ENCODE data around the gene C9orf72. TPM values are rescaled to one million over a fixed set of nuclear protein-coding genes. Genes with fewer than 3 reads are reported as not detected.

C9orf72 gene
- total and polyA plus RNA-seq, 2 of the 4 experiments (the other 2 are of a cell fraction), result 2.0 to 3.4 TPM

- no peak for ATAC-seq (ENCODE audit: low read depth)
- Histone ChIP-seq H4K91ac (ENCODE audit: insufficient read depth, low read depth, low read length) (no peak overlapping the region), H3K4me1 (ENCODE audit: control insufficient read depth, insufficient read depth, low read length) (peaks cover 11% of the 10 kb centered on the region), H3K14ac (replicated peaks; ENCODE audit: low read depth, low read length) (no peak overlapping the region), H2BK20ac (ENCODE audit: low read depth, low read length) (no peak overlapping the region), H3K56ac (ENCODE audit: extremely low read depth, insufficient read depth, low read length) (no peak overlapping the region), H4K20me1 (ENCODE audit: insufficient read depth, low read length) (no peaks in the 10 kb centered on the region), H2BK5ac (ENCODE audit: low read depth, low read length, poor library complexity, severe bottlenecking) (no peak overlapping the region), H3K9me3 (ENCODE audit: control insufficient read depth, insufficient read depth, low read length) (no peaks in the 10 kb centered on the region), H2AK5ac (ENCODE audit: low read depth, low read length) (no peak overlapping the region), H4K8ac (ENCODE audit: low read depth in 2 of 2, low read length in 2 of 2) (no peak overlapping the region), H3K4ac (ENCODE audit: low read depth, low read length) (no peak overlapping the region), H3K27ac (ENCODE audit: insufficient read depth, low read length) (no peak overlapping the region), H2BK15ac (ENCODE audit: low read depth, low read length) (no peak overlapping the region), H2BK120ac (ENCODE audit: low read depth, low read length) (no peak overlapping the region), H4K5ac (ENCODE audit: low read depth, low read length) (no peak overlapping the region), H3K36me3 (ENCODE audit: control insufficient read depth, insufficient read depth, low read length) (no peaks in the 10 kb centered on the region), H3K9me1 (ENCODE audit: insufficient read depth, low read length) (peaks cover 6% of the 10 kb centered on the region; the same call in 1 of the 2 replicates), H3K4me3 (ENCODE audit: insufficient read depth, low read depth, low read length) (no peak overlapping the region), H3K27me3 (ENCODE audit: control insufficient read depth, insufficient read depth, low read length) (no peaks in the 10 kb centered on the region), H3K18ac (ENCODE audit: low read depth, low read length) (no peak overlapping the region), H3K4me2 (ENCODE audit: low read depth, low read length) (no peak overlapping the region), H2AK9ac (replicated peaks; ENCODE audit: low read depth, low read length, poor library complexity) (no peak overlapping the region), H2AFZ (replicated peaks; ENCODE audit: low read length, poor library complexity) (no peak overlapping the region), H3K79me1 (ENCODE audit: low read depth in 1 of 2, low read length in 2 of 2) (no peaks in the 10 kb centered on the region), H3K9ac (ENCODE audit: low read depth, low read length) (no peak overlapping the region), H3K23ac (ENCODE audit: low read depth, low read length) (no peak overlapping the region)
- no CpG with 5 or more reads among the region's 4 CpGs for WGBS, 2 experiments (ENCODE audit: extremely low coverage in 2 of 2, insufficient read length in 1 of 2)
- TF ChIP-seq CHD1 (IDR thresholded peaks at IDR 0.05; ENCODE audit: low read depth, low read length), result no peak
- no peak for TF ChIP-seq USF2 (IDR thresholded peaks at IDR 0.05; ENCODE audit: low read depth, low read length)
- TF ChIP-seq CEBPB (IDR thresholded peaks at IDR 0.05; ENCODE audit: low read depth, low read length), result no peak
- no peak for TF ChIP-seq SMC3 (IDR thresholded peaks at IDR 0.05; ENCODE audit: low read depth, low read length)
- TF ChIP-seq RCOR1 (IDR thresholded peaks at IDR 0.05; ENCODE audit: insufficient replicate concordance, low read length), result no peak
- no peak for TF ChIP-seq ELK1 (IDR thresholded peaks at IDR 0.05; ENCODE audit: borderline replicate concordance, low read depth, low read length)
- TF ChIP-seq MAFK (IDR thresholded peaks at IDR 0.05; ENCODE audit: low read depth, low read length), result no peak
- TF ChIP-seq BHLHE40 (IDR thresholded peaks at IDR 0.05; ENCODE audit: low read depth, low read length), result no peak
- no peak for TF ChIP-seq NFE2L2 (IDR thresholded peaks at IDR 0.05; ENCODE audit: low read depth, low read length)
- TF ChIP-seq FOS (IDR thresholded peaks at IDR 0.05; ENCODE audit: low read depth, low read length), result no peak
- no peak for TF ChIP-seq CTCF (conservative IDR thresholded peaks at IDR 0.05; ENCODE audit: low read depth, low read length)
- no peak for TF ChIP-seq MAZ (IDR thresholded peaks at IDR 0.05; ENCODE audit: borderline replicate concordance, low read depth, low read length)
- no peak for TF ChIP-seq MXI1 (IDR thresholded peaks at IDR 0.05; ENCODE audit: borderline replicate concordance, low read depth, low read length)
- TF ChIP-seq RAD21 (IDR thresholded peaks at IDR 0.05; ENCODE audit: low read length), result no peak
- TF ChIP-seq POLR2A (IDR thresholded peaks at IDR 0.05; ENCODE audit: low read depth, low read length), result no peak
- in situ Hi-C loops (cut with MboI; ENCODE audit: low sequenced_read_pairs) (no loop called here), dilution Hi-C loops (cut with HindIII; ENCODE audit: low sequenced_read_pairs, unreplicated experiment) (no loop called here), intact Hi-C loops (cut with micrococcal nuclease) (loop anchor here (10.0 kb wide), 2 partner anchors 507 to 667 kb away; no protein-coding TSS in a partner anchor)
- ChIA-PET CTCF (interaction anchor here (0.8 kb wide), 1 partner anchor 12 kb away, joined by 6 read pairs; no protein-coding TSS in a partner anchor), POLR2A (ENCODE audit: unreplicated experiment) (no interaction called here)
- BruUV-seq (replicated peaks), result no TSS peak
- DNase-seq, result no peak
Measured at GRCh38 chr9:27541740-27542139, 31.5 kb downstream of the C9orf72 start.
